ENCODE measurements around the gene RAB7A. TPM values are rescaled to one million over a fixed set of nuclear protein-coding genes. Genes with fewer than 3 reads are reported as not detected.

The RAB7A gene
- total and polyA plus RNA-seq, 2 experiments from 2014 or later: 108 to 269 TPM

DNA sequence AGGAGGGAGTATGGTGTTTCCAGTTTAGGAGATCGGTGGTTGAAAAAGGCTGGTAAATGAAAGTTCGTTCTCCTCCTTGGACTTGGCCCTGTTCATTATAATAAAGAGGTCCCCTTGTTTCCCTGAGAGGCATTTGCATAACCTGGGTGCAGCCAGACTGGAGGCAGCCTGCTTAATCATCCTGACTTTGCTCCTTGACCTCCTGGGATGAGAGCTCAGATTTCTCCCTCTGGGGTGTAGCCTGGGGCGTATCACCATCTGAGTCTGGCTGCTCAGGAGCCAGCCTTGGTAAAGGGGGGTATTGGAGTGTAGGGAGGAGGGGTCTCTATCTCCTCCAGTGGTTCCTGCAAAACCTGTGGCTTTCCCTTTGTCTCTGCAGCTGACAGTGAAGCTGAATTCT lies 132.2 kb downstream of the RAB7A start:
- no peaks in the 10 kb centered on the region for H3K36me3 ChIP-seq (replicated peaks; ENCODE audit: insufficient read depth, low read depth)
- no peak for TF ChIP-seq EZH2phosphoT487 (IDR thresholded peaks at IDR 0.05; ENCODE audit: low read depth, severe bottlenecking, unreplicated experiment)
- TF ChIP-seq EZH2 (IDR thresholded peaks at IDR 0.05; ENCODE audit: borderline replicate concordance): no peak
- TF ChIP-seq, protein P1, sequence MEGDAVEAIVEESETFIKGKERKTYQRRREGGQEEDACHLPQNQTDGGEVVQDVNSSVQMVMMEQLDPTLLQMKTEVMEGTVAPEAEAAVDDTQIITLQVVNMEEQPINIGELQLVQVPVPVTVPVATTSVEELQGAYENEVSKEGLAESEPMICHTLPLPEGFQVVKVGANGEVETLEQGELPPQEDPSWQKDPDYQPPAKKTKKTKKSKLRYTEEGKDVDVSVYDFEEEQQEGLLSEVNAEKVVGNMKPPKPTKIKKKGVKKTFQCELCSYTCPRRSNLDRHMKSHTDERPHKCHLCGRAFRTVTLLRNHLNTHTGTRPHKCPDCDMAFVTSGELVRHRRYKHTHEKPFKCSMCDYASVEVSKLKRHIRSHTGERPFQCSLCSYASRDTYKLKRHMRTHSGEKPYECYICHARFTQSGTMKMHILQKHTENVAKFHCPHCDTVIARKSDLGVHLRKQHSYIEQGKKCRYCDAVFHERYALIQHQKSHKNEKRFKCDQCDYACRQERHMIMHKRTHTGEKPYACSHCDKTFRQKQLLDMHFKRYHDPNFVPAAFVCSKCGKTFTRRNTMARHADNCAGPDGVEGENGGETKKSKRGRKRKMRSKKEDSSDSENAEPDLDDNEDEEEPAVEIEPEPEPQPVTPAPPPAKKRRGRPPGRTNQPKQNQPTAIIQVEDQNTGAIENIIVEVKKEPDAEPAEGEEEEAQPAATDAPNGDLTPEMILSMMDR (IDR thresholded peaks at IDR 0.05; ENCODE audit: poor library complexity): no peak
- no peaks in the 10 kb centered on the region for H3K79me2 ChIP-seq
- no peaks in the 10 kb centered on the region for H3K9me3 ChIP-seq (ENCODE audit: low read depth)
- no peaks in the 10 kb centered on the region for H3K4me1 ChIP-seq (ENCODE audit: insufficient read depth)
- H3K4me2 ChIP-seq: no peak overlapping the region
- WGBS (ENCODE audit: low lambda C conversion rate, missing lambda C conversion rate): 81% methylated on average over 3 of the region's 3 CpGs
- H2AFZ ChIP-seq: no peak overlapping the region
- no peaks in the 10 kb centered on the region for H3K9me2 ChIP-seq (replicated peaks; ENCODE audit: insufficient read depth)
- no peak for DNase-seq (ENCODE audit: low spot score)
- no peaks in the 10 kb centered on the region for H4K20me1 ChIP-seq (ENCODE audit: insufficient read depth, poor library complexity, severe bottlenecking)
- no peaks in the 10 kb centered on the region for H3K27me3 ChIP-seq
- H3K4me3 ChIP-seq: no peak overlapping the region
- H3K27ac ChIP-seq: no peak overlapping the region

DNA sequence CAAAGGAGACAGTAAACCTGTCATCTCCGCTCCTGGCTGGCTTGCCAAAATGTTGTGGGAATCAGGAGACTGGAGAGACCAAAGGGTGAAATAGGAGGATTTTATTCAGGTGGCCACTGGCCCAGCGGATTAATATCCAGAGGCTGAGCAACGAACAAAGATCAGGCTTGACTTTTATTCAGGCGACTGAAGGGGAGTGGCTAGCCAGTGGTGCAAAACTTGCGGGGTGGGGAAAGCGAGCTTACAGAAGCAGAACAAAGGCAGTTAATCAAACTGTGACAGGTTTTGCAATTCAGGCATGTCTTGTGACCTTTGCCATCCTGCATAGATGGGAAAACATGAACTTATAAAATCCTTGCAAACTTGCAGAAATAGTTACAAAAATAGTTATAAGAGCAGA lies 133.6 kb downstream of the RAB7A start:
- no peaks in the 10 kb centered on the region for H4K20me1 ChIP-seq (ENCODE audit: insufficient read depth, poor library complexity, severe bottlenecking)
- no peak overlapping the region for H3K4me3 ChIP-seq
- no peak overlapping the region for H2AFZ ChIP-seq
- H3K4me1 ChIP-seq (ENCODE audit: insufficient read depth): no peaks in the 10 kb centered on the region
- no peaks in the 10 kb centered on the region for H3K36me3 ChIP-seq (replicated peaks; ENCODE audit: insufficient read depth, low read depth)
- H3K27ac ChIP-seq: no peak overlapping the region
- H3K9me3 ChIP-seq (ENCODE audit: low read depth): no peaks in the 10 kb centered on the region
- WGBS (ENCODE audit: low lambda C conversion rate, missing lambda C conversion rate): 90% methylated on average over 6 of the region's 6 CpGs
- H3K4me2 ChIP-seq: no peak overlapping the region
- no peaks in the 10 kb centered on the region for H3K9me2 ChIP-seq (replicated peaks; ENCODE audit: insufficient read depth)
- H3K27me3 ChIP-seq: no peaks in the 10 kb centered on the region
- TF ChIP-seq EZH2phosphoT487 (IDR thresholded peaks at IDR 0.05; ENCODE audit: low read depth, severe bottlenecking, unreplicated experiment): no peak
- TF ChIP-seq, protein P1 (IDR thresholded peaks at IDR 0.05; ENCODE audit: poor library complexity): no peak
- no peak for TF ChIP-seq EZH2 (IDR thresholded peaks at IDR 0.05; ENCODE audit: borderline replicate concordance)
- no peak for DNase-seq (ENCODE audit: low spot score)
- H3K79me2 ChIP-seq: no peaks in the 10 kb centered on the region

DNA sequence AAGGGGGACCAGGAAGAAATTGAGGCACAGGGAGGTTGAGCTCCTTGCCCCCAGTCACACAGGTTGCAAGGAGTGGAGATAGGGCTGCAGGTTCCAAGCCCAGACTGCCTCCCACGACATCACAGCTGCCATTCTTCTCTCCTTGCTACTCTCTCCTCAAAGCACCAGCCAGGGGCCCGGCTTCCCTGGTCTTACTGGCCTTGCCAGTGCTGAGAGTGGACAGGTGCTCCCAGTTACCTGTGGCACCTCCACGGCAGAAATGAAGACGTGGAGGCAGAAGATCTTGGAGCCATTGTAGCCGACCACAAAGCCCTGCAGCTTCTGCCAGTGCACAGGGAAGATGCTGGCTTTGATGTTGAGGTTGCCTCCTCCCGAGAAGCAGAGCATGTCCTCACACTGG lies 135.5 kb downstream of the RAB7A start:
- H4K20me1 ChIP-seq (ENCODE audit: insufficient read depth, poor library complexity, severe bottlenecking): no peaks in the 10 kb centered on the region
- TF ChIP-seq EZH2 (IDR thresholded peaks at IDR 0.05; ENCODE audit: borderline replicate concordance): no peak
- TF ChIP-seq, protein P1 (IDR thresholded peaks at IDR 0.05; ENCODE audit: poor library complexity): no peak

DNA sequence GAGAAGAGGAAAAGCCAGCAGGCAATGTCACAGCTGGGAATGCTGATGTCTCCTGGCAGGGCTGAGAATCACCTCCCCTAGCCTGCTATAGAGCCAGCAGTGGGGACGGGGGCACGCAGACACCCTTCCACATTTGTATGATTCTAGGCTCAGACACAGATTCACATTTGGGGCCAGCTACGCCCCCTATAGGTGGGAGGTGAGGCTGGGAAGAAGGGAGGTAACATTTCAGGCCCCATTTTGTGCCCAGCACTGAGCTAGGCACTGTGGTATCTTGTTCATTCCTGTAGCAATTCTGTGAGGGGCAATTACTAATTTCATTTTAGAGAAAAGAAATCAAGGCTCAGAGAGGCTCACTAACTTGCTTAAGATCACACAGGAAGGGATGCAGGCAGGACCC lies 137.6 kb downstream of the RAB7A start:
- Histone ChIP-seq H3K4me3 (no peak overlapping the region), H3K27me3 (no peaks in the 10 kb centered on the region), H3K4me2 (no peak overlapping the region), H4K20me1 (ENCODE audit: insufficient read depth, poor library complexity, severe bottlenecking) (no peaks in the 10 kb centered on the region), H2AFZ (no peak overlapping the region), H3K4me1 (ENCODE audit: insufficient read depth) (no peaks in the 10 kb centered on the region), H3K79me2 (no peaks in the 10 kb centered on the region), H3K9me2 (replicated peaks; ENCODE audit: insufficient read depth) (no peaks in the 10 kb centered on the region), H3K9me3 (ENCODE audit: low read depth) (no peaks in the 10 kb centered on the region), H3K27ac (no peak overlapping the region), H3K36me3 (replicated peaks; ENCODE audit: insufficient read depth, low read depth) (no peaks in the 10 kb centered on the region)
- no peak for TF ChIP-seq EZH2phosphoT487 (IDR thresholded peaks at IDR 0.05; ENCODE audit: low read depth, severe bottlenecking, unreplicated experiment)
- no peak for TF ChIP-seq EZH2 (IDR thresholded peaks at IDR 0.05; ENCODE audit: borderline replicate concordance)
- TF ChIP-seq, protein P1 (IDR thresholded peaks at IDR 0.05; ENCODE audit: poor library complexity): no peak
- 74% methylated on average over 3 of the region's 3 CpGs for WGBS (ENCODE audit: low lambda C conversion rate, missing lambda C conversion rate)
- DNase-seq (ENCODE audit: low spot score): no peak

More for the DNA sequence above, 135.5 kb downstream of the RAB7A start:
- no peaks in the 10 kb centered on the region for H3K36me3 ChIP-seq (replicated peaks; ENCODE audit: insufficient read depth, low read depth)
- H2AFZ ChIP-seq: no peak overlapping the region
- DNase-seq (ENCODE audit: low spot score): no peak
- no peak overlapping the region for H3K4me3 ChIP-seq
- H3K27me3 ChIP-seq: no peaks in the 10 kb centered on the region
- no peak overlapping the region for H3K27ac ChIP-seq
- H3K79me2 ChIP-seq: no peaks in the 10 kb centered on the region
- H3K4me2 ChIP-seq: no peak overlapping the region
- H3K4me1 ChIP-seq (ENCODE audit: insufficient read depth): no peaks in the 10 kb centered on the region
- no peaks in the 10 kb centered on the region for H3K9me2 ChIP-seq (replicated peaks; ENCODE audit: insufficient read depth)
- 91% methylated on average over 6 of the region's 6 CpGs for WGBS (ENCODE audit: low lambda C conversion rate, missing lambda C conversion rate)
- no peaks in the 10 kb centered on the region for H3K9me3 ChIP-seq (ENCODE audit: low read depth)
